ENCODE results near the gene NDUFB5. TPM values are rescaled to one million over a fixed set of nuclear protein-coding genes. Genes with fewer than 3 reads are reported as not detected.

Gene NDUFB5
- total RNA-seq, 1 experiment from 2014 or later = 116 TPM

DNA sequence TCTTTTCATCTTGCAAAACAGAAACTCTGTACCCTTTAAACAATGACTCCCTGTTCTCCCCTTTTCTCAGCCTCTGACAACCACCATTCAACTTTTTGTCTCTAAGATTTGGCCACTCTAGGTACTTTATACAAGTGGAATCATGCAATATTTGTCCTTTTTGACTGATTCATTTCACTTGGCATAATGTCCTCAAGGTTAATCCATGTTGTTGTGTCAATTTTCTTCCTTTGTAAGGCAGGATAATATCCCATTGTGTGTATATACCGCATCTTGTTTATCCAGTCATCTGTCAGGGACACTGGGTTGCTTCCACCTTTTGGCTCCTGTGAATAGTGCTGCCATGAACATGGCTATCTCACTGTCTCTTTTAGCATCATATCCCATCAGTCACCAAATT, 58.5 kb downstream of the NDUFB5 start:
- POLR2A ChIA-PET = no interaction called here
- RAD21 ChIA-PET (ENCODE audit: low non-redundant PET in 1 of 2, low total read pairs in 2 of 2, uncharacterized antibody in 2 of 2, unreplicated experiment in 2 of 2) = no interaction called here

DNA sequence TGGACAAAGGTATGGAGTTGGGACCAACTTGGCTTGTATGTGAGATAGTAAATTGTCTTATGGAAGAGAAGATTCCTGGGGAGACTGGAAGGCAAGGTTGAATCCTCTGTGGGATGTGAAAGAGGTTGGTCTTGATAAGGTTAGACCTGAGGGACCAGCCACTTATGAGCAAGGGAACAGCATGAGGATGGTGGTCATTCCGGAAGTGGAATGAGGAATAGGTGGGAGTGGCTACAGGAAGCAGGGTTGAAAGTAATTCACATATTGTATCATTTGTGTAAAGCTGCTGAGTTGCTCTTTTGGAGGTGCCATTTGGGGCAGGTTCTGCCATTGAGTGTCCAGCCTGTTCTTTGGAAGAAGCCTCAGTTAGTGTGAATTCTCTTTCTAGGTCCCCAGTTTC, 61.4 kb downstream of the NDUFB5 start:
- Histone ChIP-seq H3K27ac (ENCODE audit: low read depth, low read length) (no peak overlapping the region), H3K4me1 (ENCODE audit: control insufficient read depth in 1 of 2, insufficient read depth in 2 of 2, low read length in 2 of 2) (no peaks in the 10 kb centered on the region), H2AFZ (ENCODE audit: low read depth, low read length, poor library complexity, severe bottlenecking) (no peak overlapping the region), H3K4me3 (replicated peaks in 1 of 2; ENCODE audit: low read depth in 1 of 2, low read length in 2 of 2) (no peak overlapping the region), H3K27me3 (ENCODE audit: insufficient read depth, low read length) (no peaks in the 10 kb centered on the region), H4K20me1 (ENCODE audit: insufficient read depth) (no peaks in the 10 kb centered on the region), H3K9me3 (ENCODE audit: control insufficient read depth in 1 of 2, insufficient read depth in 1 of 2, low read depth in 1 of 2, low read length in 2 of 2) (no peaks in the 10 kb centered on the region), H3K9ac (ENCODE audit: low read length) (no peak overlapping the region), H3K4me2 (ENCODE audit: low read length) (no peak overlapping the region), H3K79me2 (ENCODE audit: insufficient read depth, low read length) (peaks cover 93% of the 10 kb centered on the region), H3K36me3 (ENCODE audit: control insufficient read depth in 1 of 2, insufficient read depth in 2 of 2, low read length in 2 of 2) (no peaks in the 10 kb centered on the region), H3K9me2 (ENCODE audit: insufficient read depth) (no peaks in the 10 kb centered on the region)
- ChIA-PET RAD21 (ENCODE audit: low non-redundant PET in 1 of 2, low total read pairs in 2 of 2, uncharacterized antibody in 2 of 2, unreplicated experiment in 2 of 2) (no interaction called here), CTCF (interaction anchor here (1.0 kb wide), 1 partner anchor 16 kb away, joined by 5 read pairs; no protein-coding TSS in a partner anchor), POLR2A (no interaction called here)
- ATAC-seq (no peak), DNase-seq (ENCODE audit: low read depth, low spot score) (no peak)
- BruUV-seq (replicated peaks) = no TSS peak
- intact Hi-C loops (cut with micrococcal nuclease) = no loop called here
- no peak for TF ChIP-seq EZH2phosphoT487 (IDR thresholded peaks at IDR 0.05; ENCODE audit: borderline replicate concordance)
- no peak for TF ChIP-seq RAD21 (IDR thresholded peaks at IDR 0.05; ENCODE audit: low read depth)
- TF ChIP-seq CBX3 (IDR thresholded peaks at IDR 0.05; ENCODE audit: low read depth) = no peak
- no peak for TF ChIP-seq FOSL1 (IDR thresholded peaks at IDR 0.05; ENCODE audit: low read depth)
- no peak for TF ChIP-seq YY1 (IDR thresholded peaks at IDR 0.05; ENCODE audit: extremely low read depth, insufficient replicate concordance, low read depth, low read length)
- TF ChIP-seq SRF (IDR thresholded peaks at IDR 0.05; ENCODE audit: low read depth) = no peak
- TF ChIP-seq ZNF274 (IDR thresholded peaks at IDR 0.05; ENCODE audit: low read depth, low read length) = no peak
- TF ChIP-seq POLR2A (IDR thresholded peaks at IDR 0.05; ENCODE audit: borderline replicate concordance, extremely low read depth, insufficient read depth, insufficient read length) = no peak
- no peak for TF ChIP-seq CTCF (IDR thresholded peaks at IDR 0.05 in 2 of 3, conservative IDR thresholded peaks at IDR 0.05 in 1 of 3; ENCODE audit: borderline replicate concordance in 1 of 3, insufficient read depth in 1 of 3, low read depth in 2 of 3, low read length in 2 of 3)
- no peak for TF ChIP-seq ZFX (IDR thresholded peaks at IDR 0.05)
- TF ChIP-seq CEBPB (IDR thresholded peaks at IDR 0.05; ENCODE audit: low read depth) = no peak
- no peak for TF ChIP-seq JUND (IDR thresholded peaks at IDR 0.05)
- no peak for TF ChIP-seq MAX (IDR thresholded peaks at IDR 0.05)

More for the DNA sequence above, 58.5 kb downstream of the NDUFB5 start:
- ATAC-seq = no peak
- peaks cover 97% of the 10 kb centered on the region for H3K79me2 ChIP-seq (ENCODE audit: insufficient read depth, low read length)
- no peak overlapping the region for H2AFZ ChIP-seq (ENCODE audit: low read depth, low read length, poor library complexity, severe bottlenecking)
- no peaks in the 10 kb centered on the region for H4K20me1 ChIP-seq (ENCODE audit: insufficient read depth)
- no peak for DNase-seq (ENCODE audit: low read depth, low spot score)
- intact Hi-C loops (cut with micrococcal nuclease) = no loop called here
- H3K4me2 ChIP-seq (ENCODE audit: low read length) = no peak overlapping the region
- CTCF ChIA-PET = interaction anchor here (3.0 kb wide), 1 partner anchor 14 kb away, joined by 17 read pairs; no protein-coding TSS in a partner anchor
- no peaks in the 10 kb centered on the region for H3K36me3 ChIP-seq (ENCODE audit: control insufficient read depth in 1 of 2, insufficient read depth in 2 of 2, low read length in 2 of 2)
- H3K9ac ChIP-seq (ENCODE audit: low read length) = no peak overlapping the region
- no peaks in the 10 kb centered on the region for H3K9me2 ChIP-seq (ENCODE audit: insufficient read depth)
- no peak overlapping the region for H3K27ac ChIP-seq (ENCODE audit: low read depth, low read length)
- H3K27me3 ChIP-seq (ENCODE audit: insufficient read depth, low read length) = no peaks in the 10 kb centered on the region
- no peak overlapping the region for H3K4me3 ChIP-seq (replicated peaks in 1 of 2; ENCODE audit: low read depth in 1 of 2, low read length in 2 of 2)
- no peaks in the 10 kb centered on the region for H3K9me3 ChIP-seq (ENCODE audit: control insufficient read depth in 1 of 2, insufficient read depth in 1 of 2, low read depth in 1 of 2, low read length in 2 of 2)
- TF ChIP-seq ZNF274 (IDR thresholded peaks at IDR 0.05; ENCODE audit: low read depth, low read length) = no peak
- no peak for TF ChIP-seq ZFX (IDR thresholded peaks at IDR 0.05)
- TF ChIP-seq JUND (IDR thresholded peaks at IDR 0.05) = no peak
- TF ChIP-seq CTCF (IDR thresholded peaks at IDR 0.05 in 2 of 3, conservative IDR thresholded peaks at IDR 0.05 in 1 of 3; ENCODE audit: borderline replicate concordance in 1 of 3, insufficient read depth in 1 of 3, low read depth in 2 of 3, low read length in 2 of 3) = no peak
- no peaks in the 10 kb centered on the region for H3K4me1 ChIP-seq (ENCODE audit: control insufficient read depth in 1 of 2, insufficient read depth in 2 of 2, low read length in 2 of 2)
- BruUV-seq (replicated peaks) = no TSS peak
